GM21825 (cell line): ENCODE data around the gene SAP30L.
A peak's percentile ranks its signal among the peaks of the same experiment; 100 is the strongest.

Experiments
- ATAC-seq: cut with Tn5 transposase; IDR thresholded peaks from one replicate; pipeline ENCODE4 v1.9.1; 2021; ENCODE audit warnings: mild to moderate bottlenecking, moderate library complexity; ENCODE audit not compliant: unreplicated experiment

SAP30L gene, protein sequence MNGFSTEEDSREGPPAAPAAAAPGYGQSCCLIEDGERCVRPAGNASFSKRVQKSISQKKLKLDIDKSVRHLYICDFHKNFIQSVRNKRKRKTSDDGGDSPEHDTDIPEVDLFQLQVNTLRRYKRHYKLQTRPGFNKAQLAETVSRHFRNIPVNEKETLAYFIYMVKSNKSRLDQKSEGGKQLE

DNA sequence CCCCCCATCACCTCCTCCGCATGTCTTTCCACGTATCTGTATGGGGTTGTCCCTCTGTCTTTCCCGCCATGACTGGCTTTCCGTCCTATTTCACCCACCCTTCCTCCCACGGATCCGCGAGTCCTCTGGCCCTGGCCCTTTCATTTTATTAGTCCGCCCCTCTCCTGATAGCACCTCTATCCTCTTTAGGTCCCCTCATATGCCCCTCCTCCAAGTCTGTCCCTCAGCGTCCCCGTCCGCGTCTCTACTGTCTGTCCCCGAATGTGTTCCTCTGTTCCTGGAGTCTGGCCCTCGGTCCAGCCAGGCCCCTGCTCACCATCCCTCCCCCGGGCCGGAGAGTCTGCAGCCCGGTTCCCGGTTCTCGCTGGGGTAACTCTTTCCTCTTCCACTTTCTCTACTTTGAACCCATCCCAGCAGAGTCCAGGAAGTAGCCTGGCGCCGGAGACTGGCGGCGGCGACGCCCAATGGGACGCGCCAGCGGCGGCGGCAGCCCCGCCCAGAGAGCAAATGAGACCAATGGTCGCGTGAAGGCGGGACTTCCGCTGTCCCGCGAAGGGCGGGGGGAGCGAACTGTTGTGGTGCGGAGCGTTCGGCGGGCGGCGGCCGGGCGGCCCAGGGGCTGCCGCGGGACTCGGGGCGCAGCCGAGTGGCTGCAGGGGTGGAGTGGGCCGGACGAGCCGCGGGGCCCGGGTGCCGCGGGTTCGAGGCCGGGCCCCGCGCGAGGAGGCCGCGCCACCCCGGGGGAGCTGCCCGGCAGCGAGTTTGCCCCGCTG, at the start of gene SAP30L:
TSS of gene SAP30L (plus strand) at position 576 of the 773 bp plus-strand sequence. CDS start 608 bp downstream, outside the sequence.
- peak; percentile 89 for ATAC-seq

DNA sequence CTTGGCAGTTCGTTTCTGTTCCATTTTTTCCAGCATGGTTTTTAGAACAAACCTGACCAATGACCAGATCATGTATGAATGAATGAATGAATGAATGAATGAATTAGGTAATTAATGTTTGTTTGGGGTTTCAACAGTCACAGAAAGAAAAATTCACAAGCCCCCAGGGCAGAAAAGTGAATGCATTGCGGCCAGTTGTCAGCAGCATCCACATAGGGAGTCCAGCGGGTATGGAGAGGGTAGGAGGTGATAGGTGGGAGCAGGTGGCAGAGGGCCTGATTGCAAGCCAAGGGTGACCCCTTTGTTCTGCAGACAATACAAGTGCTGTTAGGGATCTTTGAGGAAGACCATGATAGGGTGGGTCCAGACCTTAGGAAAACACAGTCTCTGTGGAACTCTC, 49.7 kb upstream of the SAP30L start:
- ATAC-seq, result no peak

DNA sequence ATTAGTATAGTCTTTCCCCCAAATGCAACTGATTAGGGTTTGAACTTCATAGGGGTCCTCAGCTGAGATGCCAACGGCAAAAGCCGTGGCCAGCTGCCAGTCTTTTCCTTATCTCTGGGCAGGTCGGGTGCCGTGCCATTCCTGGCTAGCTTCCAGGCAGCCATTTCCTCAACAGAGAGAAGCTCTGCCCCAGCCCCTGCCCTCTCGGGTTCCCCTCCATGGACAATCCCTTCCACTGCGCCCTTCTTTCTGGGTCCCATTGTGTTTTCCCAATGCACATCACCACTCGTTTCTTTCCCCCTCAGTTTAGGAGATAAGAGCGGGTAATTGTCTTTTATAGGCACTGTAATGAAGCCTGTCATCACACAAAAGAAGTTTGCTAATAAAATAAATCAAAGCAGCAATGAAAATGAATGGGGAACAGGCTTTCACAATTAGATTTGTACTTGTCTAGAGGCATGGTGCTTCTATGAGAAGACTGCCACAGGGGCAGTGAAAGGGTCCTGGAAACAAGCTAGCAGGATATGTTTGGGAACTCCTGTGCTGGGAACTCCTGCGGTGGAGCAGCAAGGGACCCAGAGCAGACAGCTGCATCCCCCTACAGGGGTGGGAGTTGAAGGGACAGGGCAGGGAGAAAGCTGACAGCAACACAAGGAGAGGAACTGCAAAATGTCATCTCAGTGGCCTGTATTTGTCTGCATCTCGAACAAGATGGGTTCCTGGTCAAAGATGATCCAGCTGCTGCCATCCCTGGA, 48.0 kb upstream of the SAP30L start:
- ATAC-seq, result no peak

DNA sequence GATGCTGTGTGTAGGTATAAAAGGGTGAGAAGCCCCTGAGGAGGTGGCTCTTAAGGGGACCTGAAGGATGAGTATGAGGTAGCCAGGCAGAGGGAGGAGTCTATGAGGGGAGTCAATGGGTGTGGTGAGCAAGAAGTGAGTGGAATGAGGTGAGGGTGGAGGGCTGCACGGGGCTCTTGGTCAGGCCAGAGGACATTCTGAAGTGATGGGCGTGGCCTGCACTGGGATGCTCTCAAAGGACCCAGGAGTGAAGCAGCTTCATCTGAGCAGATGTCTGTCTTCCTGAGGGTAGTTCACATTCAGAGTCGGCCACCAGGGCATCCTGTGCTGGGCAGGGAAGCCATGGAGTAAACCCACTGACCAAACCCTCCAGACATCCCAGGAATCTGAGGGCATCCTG, 45.1 kb upstream of the SAP30L start:
- ATAC-seq, result no peak

DNA sequence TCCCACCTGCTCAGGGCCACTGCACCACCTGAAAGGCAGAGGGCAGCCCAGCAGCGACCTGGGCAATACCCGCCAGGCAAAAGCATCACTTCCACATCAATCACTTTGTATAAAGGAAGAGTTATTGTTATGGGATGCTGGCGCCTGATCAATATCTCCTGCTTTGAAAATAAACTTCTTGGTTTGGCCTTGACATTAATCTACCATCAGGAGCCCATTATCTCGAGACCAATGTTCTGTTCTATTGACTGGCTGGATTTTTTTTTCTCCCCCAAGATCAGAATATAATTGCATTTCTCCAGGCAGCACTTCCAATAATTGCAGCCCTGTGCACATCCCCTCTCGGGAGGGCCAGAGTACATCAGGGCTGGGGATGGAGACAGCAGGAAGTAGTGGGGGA, 44.4 kb upstream of the SAP30L start:
- no peak for ATAC-seq

DNA sequence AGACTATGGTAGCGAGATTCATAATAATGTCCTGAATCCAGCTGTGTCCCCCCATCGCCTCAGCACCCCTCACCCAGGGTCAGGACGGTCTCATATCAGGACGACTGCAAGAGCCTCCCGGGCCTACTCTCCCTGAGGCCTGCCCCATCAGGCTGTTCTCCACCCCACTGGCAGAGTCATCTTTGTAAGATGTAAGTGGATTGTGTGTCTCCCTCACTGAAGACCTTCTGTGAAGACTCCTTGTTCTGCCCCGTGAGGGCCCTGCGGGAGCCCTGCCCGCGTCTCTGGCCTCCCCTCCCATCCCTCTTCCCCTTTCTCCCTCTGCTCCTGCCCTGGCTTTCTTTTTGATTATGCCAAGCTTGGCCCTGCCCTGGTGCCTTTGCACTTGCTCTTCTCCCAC, 43.9 kb upstream of the SAP30L start:
- no peak for ATAC-seq

DNA sequence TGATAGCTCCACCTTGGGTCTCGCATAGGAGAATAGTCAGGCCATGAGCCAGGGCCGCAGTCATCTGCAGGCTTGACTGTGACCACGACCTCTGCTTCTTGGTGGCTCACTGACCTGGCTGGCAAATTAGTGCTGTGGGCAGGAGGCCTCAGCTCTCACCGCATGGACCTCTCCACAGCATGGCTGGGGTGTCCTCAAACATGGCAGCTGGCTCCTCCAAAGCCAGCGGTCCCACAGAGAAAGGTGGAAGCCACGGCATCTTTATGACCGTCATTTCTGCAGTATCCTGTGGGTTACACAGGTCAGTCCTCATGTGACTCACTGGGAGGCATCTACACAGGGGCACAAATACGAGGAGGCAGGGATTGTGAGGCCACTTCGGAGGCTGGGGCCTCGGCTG, 43.2 kb upstream of the SAP30L start:
- ATAC-seq, result no peak

DNA sequence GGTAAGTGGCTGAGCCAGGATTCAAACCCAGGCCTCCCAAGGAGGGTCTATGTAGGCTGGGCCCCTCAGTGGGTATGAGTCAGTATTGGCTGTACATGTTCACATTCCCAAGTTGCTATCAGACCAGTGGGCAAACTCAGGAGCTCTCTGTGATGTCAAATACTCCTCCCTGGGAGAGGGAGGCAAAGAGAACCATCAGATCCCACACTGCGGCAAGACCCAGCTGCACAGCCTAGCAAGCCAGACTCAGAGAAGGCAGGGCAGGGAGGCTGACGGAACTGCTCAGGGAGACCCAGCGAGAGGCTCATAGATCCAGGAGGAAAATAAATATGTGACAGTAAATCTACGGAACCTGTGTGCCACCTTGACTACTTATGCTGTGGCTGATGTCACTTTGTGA, 42.6 kb upstream of the SAP30L start:
- no peak for ATAC-seq

DNA sequence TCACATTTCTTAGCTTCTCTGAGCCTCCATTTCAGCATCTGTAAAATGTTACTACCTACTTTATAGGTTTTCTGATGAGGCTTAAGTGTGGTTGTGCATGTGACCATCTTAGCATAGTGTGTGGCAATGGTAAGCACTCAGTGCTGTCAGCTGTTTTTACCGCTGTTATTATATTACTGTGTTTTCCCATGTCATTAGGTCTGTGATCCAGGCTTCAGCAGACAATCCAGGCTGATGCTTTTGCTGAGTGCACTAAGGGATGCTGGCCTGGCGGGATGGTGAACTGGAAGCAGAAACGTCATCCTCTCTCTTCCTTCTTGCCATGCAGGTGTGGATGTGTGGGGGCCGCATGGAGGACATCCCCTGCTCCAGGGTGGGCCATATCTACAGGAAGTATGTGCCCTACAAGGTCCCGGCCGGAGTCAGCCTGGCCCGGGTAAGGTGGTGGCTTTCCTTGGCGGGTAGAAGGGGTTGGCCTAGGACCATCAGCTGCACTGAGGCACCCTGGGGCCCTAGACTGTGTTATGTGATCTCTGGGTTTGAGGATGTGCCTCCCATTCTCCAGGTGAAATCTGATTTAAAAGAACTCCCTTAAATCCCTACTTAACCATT, 41.9 kb upstream of the SAP30L start:
- ATAC-seq, result no peak

DNA sequence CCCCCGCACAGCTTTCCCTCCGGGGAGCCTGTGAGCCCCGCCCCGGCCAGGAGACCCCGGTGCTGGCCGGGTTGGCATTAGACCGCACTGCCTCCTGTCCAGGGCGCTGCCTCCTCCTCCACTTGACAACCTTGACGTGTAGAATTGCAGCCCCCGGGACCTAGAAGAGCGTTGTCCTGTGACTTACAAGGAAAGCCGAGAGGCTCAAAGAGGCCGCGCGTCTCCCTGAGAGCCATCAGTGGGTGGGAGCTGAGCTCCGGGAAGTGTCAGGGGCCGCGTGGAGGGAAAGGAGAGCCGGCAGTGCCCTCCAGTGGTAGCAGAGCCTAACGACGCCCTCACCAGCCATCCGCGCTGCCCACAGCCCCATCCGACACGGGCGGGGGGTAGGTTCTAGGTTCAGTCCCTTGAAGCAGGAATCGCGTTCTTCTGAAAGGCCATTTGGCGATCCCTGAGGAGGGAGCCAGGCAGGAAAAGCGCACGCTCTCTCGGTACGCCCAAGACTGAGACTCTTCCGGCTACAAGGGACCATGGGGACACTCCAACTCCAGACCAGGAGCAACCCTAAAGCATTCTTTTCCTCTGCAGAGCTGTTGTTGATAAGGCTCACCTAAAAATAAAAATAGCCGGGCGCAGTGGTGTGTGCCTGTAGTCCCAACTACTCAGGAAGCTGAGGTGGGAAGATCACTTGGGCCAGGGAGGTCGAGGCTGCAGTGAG, 40.6 kb upstream of the SAP30L start:
- peak; percentile 98 for ATAC-seq

DNA sequence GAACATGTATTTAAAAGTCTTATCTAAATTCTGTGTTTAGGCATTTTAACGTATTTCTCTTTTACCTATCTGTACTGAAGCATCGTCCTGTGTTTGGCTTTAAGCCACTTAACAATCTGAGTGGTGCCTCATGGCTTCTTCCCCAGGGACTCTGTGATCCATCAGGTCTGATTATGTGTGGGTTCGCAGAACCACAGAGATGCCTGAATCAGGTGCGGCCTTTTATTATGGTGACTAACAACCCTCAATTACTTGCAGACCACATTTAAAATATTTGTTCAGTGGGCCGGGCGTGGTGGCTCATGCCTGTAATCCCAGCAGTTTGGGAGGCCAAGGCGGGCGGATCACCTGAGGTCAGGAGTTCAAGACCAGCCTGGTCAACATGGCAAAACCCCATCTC, 39.6 kb upstream of the SAP30L start:
- ATAC-seq, result no peak

DNA sequence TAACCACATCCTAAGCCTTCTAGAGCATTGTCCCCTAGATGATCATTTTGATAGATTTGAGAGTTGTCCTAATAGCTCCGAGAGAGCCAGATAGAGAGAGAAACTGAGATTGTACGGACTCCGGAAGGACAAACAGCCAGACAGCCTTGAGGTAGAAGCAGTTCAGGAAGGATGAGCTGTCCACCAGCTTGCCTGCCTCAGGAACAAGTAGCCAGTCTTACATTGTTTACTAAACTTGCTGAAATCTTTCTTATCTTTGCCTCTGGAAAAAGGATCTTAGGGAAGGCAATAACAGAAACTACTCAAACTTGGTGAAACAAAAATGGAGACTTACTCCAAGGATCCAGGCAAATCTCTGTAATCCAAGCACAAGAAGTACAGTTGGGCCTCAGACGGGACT, 39.0 kb upstream of the SAP30L start:
- no peak for ATAC-seq

DNA sequence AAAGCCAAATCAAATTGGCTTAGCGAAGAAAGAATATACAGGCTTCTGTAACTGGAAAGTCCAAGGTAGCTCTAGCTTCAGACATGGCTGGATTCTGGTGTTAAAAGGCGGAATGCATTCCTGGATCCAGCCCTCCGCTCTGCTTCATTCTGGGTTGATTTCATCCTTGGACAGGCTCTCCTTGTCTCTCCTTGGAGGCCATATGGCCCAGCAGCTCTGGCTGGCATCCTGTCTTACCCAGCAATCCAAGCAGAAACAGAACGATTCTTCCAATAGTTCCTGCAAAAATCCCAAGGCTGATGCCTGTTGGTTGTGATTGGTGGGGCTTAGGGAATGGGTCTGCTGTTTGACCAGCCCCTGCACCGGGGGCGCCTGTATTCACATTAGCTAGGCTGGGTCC, 37.0 kb upstream of the SAP30L start:
- no peak for ATAC-seq

DNA sequence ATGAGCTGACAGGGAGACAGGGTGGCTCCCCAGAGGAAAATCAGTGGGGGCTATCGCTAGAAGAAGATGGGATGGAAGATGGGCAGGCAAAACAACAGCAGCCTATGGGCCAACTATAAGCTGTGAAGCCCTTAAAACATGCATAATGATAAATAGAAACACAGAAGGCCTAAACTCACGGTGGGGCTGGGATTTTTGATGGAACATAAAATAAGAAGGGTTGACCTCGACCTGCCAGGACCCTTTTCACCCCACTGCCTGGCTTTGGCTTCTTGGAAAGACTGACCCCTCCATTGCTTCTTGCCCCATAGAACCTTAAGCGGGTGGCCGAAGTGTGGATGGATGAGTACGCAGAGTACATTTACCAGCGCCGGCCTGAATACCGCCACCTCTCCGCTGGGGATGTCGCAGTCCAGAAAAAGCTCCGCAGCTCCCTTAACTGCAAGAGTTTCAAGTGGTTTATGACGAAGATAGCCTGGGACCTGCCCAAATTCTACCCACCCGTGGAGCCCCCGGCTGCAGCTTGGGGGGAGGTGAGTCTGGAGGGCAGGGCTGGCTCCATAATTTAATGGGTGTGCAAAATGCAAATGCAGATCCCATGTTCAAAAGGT, 36.5 kb upstream of the SAP30L start:
- ATAC-seq, result no peak

DNA sequence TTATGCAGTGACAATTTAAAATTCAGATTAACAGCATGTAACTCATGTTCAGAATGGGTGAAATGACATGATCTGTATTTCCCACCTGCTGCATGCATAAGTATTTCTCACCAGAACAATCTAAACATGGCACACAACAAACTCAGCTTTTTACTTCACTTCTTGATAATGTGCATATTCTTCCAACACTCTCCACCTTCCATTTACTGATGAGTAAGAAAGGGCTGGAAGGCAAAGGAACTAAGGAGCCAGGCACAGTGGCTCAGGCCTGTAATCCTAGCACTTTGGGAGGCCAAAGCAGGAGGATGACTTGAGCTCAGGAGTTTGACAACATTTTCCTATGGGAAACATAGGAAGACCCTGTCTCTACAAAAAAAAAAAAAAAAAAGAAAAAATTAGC, 35.8 kb upstream of the SAP30L start:
- ATAC-seq, result no peak

DNA sequence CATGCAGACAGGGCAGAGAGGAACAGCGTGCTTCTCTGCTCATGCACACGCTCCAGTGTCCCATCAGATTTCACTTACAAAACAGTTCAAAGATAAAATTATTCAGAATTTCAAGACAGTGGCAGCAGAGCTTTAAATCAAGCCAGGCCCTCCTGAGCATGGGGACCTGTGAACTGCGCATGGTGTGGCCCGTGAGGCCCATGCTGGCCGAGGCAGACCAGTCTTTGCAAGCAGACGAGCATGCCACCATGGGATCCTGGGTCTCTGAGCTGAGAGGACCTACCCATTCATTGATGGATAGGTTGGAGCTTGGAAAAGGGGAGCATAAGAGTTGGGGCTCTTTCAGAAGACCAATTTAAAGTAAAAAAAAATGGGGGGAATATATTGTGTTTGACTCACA, 35.0 kb upstream of the SAP30L start:
- no peak for ATAC-seq

DNA sequence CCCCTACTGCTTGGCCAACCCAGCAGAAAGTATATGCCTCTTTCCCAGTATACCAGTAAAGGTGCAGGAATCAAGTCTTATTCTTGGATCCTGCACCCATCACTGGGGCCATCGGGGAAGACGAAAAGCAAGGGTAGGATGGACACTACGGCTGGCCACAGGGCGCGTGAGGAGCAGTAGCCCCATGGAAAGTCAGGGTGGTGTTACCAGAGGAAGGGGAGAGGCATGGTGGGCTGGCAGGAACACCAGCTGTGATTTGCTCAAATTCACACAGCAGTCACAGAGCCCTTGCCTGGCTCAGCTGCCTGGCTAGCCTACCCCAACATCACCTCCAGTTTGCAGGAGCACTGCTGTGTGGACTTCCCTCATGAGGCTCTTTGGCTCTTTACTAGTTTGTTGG, 34.5 kb upstream of the SAP30L start:
- no peak for ATAC-seq

DNA sequence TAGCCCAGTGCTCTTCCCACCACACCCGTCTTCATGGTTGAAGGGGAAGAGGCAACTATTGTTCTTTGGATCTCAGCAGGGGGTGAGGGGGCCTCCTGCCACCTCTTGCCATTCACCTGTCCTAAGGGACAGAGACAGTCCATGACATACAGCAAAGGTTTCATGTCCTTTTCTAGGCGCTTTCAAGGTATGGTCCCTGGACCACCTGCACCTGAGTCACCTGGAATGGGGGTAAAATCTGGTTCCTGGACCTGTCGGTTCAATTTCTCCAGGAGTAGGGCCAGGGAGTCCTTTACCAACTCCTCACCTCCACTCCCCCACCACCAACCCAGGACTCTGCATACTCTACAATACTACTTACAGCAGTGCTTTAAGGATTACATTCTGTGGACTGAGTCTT, 33.5 kb upstream of the SAP30L start:
- ATAC-seq, result no peak

DNA sequence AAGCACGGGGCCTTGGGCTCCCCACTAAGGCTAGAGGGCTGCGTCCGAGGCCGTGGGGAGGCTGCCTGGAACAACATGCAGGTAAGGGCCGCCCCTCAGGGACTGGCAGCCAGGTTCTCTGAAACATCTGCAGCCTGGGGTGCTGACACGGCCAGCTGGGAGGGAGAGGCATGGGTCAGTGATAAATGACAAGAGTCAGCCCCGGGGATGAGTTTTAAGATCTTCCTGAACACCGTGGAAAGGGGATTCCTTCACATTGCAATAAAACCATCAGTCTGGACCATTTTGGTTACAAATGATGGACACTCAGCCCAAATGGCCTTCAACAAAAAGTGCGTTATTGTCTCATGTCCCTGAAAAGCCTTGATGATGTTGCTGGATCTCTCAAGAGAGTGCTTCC, 32.9 kb upstream of the SAP30L start:
- no peak for ATAC-seq

DNA sequence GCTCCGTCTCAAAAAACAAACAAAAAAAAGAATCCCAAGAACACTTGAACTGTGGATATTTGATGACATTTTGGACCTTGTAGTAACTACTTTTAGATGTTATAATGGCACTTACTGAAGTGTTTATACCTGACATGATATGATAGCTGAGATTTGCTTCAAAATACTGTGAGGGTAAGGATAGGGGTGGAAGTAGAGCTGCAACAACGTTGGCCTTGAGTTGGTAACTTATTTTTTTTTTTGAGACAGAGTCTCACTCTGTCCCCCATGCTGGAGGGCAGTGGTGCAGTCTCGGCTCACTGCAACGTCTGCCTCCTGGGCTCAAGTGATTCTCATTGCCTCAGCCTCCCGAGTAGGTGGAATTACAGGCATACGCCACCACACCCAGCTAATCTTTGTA, 30.7 kb upstream of the SAP30L start:
- ATAC-seq, result no peak
